Activated CD8-positive, alpha-beta memory T cell treated with anti-CD3 and anti-CD28 coated beads, Interleukin-2, amount 50 U/mL, for 1 hour (primary cell): Measurements from ENCODE around the gene SCD5.
"Not testable (repeated sequence)": the region's sequence is repeated elsewhere in the genome, so short reads cannot be mapped to it uniquely, and the experiment has no call there.

Experiments used
- DNase-seq: peaks from one replicate; pipeline ENCODE4 v3.0.0-alpha.2; 2020; ENCODE audit errors: extremely low read depth

The SCD5 gene

DNA sequence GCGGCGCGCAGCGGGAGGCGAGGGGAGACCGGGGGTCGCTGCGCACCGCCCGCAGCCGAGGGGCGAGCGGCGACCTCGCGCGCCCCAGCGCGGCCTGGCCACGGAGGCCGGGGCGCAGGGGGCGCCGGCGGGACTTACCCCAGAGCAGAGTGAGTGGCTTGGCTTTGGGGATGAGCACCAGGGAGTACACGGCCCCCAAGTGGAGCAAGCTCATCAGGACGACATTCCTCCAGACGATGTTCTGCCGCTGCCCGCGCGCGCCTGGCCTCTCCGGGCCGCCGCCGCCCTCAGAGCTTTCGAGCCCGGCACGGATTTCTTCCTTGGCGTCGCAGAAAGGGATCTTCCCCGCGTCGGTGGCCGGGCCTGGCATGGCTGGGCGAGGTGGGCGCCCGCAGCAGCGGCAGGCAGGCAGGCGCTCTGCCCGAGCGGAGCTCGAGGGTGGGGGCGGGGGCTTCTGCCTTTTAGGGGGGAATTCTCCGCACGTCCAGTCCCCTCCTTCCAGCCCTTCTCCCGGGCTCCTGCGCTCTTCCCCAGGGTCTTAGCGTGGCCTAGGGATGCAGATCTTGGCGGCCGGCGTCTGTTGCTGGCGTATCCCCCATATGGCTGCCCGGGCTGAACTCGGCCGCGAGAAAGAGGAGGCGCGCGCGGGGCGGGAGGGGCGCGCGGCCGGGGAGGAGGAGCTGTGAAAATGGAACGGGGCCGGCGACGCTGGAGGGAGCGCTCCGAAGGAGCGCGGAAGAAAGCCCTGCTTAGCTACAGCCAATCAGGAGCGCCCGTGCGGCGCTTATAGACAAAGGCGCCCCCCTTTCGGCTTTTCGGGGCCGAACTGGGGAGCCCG is at the start of gene SCD5:
Gene SCD5, minus strand, starts transcription at position 629 of the 838 bp plus-strand sequence. Its CDS starts 259 bp downstream, at position 370.
- DNase-seq: peak; percentile 17

DNA sequence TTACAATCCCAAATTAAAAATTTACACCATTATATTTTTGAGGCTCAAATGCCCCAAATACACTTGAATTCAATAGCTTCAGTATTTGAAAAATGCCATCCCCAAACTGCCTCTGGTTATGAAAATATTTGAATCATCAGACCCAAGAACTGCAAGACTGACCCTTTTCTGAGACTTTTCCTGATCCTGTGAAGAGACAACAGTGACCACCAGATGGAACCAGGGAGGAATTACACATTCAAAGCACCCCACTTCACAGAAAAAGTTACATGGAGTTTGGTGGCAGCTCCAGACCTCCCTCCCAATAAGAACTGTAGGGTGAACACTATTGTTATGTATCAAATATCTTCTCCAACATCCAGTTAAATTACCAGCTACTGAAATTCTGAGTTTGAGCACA is 44.0 kb upstream of the SCD5 start:
- no peak for DNase-seq

DNA sequence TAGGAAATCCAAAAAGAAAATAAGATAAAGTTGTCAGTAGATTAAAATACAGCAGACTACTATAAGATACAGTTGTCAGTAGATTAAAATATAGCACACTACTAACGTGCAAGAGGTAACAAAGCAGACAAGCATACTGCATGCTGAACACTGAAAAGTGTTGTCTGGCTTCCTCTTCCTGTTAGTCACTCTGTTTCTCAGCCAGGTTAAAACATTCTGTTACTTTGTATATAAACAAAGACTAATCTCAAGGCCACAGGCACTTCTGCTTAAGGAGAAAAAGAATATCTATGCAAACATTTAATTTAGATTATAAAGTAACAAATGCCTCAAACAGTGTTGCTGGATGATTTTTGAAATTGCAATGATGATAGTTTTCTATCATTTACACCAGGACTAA is 41.0 kb upstream of the SCD5 start:
- no peak for DNase-seq

DNA sequence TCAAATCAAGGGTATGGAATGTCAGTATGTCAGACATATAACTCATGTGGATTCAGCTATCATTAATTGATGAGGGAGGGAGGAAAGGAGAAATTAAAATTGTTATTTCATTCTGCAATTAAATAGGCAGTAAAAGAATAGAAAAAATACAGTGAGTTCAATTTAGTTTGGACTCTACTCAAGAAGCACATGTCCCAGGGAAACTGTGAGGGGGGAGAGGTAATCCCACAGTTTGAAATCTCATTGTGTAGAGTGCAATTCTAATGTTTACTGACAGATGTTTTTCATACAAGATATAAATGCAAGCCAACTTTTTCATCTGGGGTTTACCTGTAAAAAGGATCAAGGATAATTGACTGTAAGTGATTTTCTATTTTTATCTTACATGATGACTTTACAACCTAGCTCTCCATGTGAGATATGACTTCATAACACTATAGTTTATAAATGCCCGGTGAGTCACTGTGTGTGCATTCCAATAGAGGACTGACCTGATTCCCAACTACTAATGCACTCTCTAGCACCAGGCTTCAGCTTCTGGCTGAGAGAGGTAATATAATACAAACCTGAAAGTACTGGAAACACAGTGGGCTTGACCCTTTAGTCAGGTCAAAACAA is 35.2 kb upstream of the SCD5 start:
- no peak for DNase-seq

DNA sequence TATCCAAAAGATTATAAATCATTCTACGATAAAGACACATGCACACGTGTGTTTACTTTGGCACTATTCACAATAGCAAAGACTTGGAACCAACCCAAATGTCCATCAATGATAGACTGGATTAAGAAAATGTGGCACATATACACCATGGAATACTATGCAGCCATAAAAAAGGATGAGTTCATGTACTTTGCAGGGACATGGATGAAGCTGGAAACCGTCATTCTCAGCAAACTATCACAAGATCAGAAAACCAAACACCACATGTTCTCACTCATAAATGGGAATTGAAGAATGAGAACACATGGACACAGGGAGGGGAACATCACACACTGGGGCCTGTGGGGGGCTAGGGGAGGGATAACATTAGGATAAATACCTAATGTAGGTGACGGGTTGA is 34.5 kb upstream of the SCD5 start:
- DNase-seq: not testable (repeated sequence)

DNA sequence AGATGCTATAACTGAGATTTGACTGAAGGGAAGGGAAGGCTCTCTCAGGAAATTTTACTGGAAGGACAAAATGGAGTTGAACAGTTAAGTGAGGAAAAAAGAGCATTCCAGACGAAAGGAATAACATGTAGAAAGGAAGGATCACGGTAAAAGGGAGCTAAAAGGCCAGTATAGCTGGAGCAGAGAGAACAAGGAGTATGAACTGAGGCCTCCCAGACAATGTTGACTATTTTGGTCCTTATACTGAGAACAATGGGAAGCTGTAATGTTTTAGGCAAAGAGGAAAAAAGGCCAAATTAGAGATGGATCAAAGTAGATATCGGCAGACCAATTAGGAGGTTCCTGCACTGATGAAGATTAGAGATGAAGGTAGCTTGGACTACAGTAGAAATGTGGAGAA is 26.8 kb upstream of the SCD5 start:
- DNase-seq: no peak

DNA sequence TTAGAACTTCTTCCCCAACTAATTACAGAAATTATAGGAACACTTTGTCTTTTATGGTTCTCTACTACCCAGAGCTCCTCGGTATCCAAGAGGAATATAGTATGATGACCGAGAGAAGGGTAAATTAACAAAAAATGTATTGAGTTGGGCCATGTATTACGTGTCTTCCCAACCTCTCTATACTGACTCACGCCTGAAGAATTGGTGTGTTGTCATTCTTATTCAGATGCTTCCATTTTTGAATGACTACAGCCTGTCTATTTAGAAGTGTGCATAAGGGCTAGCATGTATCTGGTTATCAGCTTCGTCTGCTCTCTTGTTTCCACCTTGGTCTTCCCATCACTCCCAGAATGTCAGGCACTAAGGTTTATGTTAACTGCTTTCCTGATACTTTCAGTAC is 24.5 kb upstream of the SCD5 start:
- DNase-seq: no peak

DNA sequence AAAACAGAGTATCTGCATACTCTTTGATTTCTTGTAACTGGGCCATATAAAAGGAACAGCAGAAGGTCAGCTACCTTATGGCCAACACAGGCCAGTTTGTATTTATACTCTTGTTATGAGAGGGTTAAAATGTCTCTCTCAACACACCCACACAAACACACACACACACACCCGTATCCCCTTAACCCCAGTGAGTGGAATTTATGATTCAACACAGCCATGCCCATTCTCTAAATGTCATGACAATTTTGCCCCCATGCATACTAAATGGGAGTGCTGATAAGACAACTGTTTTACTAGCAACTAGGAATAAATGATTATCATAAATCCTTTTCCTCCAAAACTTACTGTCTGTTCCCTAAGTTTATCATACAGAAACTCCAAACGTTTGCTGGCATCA is 22.1 kb upstream of the SCD5 start:
- DNase-seq: no peak

DNA sequence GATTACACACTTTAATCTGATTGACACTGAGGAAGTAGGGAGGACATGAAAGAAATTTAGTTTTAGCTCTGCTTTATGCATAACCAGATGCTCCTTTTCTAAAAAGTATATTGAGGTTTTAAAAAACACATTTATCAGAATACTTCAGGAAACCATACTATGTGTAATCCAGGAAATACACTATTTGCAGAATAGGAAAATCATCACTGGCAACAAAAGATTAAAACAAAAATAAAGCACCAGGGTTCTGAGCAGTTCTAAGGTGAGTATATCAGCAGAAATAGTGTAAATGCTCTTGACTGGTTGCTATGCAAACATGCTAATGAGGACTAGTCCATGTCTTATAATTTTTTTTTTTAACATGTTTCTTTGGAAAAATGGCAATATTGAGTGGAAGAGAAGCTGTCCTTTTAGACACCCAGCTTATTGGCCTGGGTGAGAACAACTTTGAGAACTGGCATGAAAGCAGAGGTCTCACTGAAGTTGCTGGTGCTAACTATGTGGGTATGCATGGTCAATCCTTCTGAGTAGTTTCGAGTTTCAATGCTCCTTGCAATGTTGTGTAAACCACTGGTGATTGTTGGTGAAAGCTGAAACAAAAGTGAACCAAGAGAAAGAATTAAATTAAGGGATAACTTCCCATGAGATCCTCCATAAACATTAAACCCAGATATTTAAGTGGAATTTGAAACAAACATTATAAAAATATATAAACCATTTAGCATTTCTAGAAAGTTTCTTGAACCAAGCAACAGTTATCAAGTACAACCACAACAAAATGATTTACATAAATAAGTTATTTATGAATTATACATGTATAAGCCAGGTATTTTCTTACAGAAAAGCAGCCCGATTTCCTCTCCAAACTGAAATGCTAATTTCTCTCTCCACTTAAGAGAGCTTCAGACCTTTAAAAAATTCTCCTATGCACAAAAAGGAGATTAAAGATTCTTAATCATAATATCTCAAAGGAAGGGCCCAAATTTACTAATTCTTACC is 20.4 kb upstream of the SCD5 start:
- DNase-seq: no peak

DNA sequence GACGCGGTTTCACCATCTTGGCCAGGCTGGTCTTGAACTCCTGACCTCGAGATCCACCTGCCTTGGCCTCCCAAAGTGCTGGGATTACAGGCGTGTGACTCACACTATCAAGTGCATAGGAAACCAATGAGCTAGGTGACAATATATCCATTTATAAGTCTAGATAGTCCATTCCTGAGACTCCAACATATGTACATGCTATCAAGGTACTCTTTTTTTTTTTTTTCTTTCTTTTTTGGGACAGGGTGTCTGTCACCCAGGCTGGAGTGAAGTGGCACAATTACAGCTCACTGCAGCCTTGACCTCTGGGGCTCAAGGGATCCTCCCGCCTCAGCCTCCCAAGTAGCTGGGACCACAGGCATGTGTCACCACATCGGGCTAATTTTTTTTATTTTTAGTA is 18.3 kb upstream of the SCD5 start:
- not testable (repeated sequence) for DNase-seq

DNA sequence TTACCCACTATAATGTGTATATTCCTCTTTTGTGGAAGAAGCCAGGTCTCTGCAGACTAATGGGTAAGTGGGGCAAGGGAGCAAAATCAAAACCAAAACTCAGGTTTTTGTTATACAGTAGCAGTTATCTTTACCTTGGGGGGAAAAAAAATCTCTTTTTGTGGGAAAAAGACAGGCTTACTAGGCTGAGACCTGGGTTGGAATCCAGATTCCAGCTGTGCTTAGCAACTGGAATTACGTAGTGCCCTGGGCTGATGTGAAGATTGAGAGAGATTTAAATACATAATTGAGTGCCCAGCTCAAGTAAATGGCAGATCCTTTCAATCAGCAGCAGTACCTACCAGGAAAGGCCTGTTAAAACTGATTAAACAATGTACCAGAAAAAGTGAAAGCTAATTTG is 15.4 kb upstream of the SCD5 start:
- DNase-seq: no peak

DNA sequence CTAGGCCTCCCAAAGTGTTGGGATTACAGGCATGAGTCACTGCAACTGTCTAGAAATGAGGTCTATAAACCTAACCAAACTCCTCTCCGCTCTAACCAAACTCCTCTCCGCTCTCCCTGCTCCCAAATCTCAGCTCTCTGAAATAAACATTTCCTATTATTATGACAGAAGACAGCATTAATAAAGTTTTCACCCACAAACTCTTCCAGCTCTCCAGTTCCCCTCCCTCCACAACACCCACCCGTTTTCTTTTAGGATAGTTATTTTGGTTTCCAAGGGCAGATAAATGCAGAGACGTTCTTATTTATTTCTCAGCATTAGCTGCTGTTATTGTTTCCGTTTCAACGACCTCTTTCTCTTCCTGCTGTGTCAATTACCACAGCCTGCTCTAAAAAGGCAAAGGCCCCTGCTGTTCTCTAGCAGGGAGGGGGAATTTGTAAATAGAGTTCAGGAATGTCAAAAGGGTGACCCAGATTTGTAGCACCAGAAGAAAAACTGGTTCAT is 13.3 kb upstream of the SCD5 start:
- DNase-seq: no peak

DNA sequence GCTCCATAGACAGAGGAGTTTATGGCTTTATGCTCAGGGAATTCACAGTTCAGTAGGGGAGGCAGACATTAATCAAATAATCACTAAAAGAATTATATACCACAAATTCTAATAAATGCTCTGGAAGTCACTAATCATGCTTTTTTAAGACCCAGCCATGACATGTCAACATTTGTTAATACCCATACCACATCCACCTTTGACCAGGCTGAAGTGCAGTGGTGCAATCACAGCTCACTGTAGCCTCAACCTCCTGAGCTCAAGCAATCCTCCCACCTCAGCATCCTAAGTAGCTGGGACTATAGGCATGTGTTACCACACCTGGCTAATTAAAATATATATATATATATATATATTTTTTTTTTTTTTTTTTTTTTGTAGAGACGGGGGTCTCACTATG is 12.8 kb upstream of the SCD5 start:
- no peak for DNase-seq

DNA sequence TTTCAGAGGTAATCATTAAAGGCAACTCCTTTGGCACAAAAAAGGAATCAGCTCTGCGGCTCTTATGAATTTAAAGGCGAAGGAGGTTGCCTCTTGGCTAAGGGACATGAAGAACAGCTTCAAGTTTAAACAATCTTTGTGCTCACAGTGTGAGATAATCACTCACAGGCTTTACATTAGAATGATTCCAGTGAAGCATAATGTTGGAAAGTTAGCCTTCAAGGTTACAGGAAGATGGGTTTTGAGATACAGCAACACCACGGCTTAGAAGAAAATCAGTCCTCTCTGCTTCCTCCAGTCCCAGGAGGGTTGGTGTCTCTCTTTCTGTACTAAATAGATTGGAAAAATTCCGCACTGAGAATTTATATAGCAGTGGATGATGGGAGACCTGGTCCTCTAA is 11.6 kb upstream of the SCD5 start:
- DNase-seq: no peak

DNA sequence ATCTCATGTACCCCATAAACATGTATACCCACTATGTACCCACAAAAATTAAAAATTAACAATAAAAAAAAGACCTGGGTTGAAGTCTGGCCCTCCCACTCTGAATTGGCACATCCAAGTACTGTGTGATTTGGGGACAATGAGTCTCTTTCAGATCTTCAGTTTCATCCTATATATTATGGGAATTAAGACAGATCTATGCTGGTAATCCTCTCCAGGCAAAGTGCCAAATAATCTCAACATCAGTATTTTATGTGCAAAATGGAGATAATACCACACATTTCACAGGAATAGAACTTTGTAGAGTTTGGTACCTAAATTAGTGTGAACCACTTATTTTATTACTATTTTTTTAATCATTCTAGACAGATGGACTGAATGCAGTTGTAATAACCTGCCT is 11.0 kb upstream of the SCD5 start:
- DNase-seq: no peak

DNA sequence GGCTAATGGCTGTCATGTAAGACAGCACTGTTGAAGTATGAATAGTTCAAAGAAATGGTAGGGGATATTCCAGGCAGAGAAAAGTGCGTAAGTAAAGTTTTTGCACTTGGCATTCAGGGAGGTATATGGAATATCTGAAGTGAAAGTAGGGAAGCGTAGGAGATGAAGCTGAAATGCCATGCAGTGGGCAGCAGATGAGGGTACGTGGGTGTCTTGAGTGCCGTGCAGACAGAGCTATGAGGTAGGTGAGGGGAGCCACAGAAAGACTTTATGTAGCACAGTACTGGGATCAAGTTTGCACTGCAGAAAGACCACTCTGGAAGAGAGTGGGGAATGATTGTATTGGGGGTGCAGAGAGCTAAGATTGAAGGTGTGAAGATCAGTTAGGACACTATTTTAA is 5.2 kb upstream of the SCD5 start:
- DNase-seq: no peak

DNA sequence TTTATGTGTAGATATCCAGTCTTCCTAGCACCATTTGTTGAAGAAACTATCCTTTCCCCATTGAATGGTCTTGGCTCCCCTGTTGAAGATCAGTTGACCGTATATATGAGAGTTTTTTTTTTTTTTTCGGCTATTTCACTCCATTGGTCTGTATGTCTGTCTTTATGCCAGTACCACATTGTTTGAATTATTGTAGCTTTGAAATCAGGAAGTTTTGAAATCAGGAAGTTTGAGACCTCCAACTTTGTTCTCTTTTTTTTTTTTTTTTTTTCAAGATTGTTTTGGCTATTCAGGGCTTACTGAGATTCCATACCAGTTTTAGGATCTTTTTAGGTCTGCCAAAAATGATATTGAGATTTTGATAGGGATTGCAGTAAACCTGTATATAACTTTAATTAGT is 4.3 kb upstream of the SCD5 start:
- DNase-seq: no peak

DNA sequence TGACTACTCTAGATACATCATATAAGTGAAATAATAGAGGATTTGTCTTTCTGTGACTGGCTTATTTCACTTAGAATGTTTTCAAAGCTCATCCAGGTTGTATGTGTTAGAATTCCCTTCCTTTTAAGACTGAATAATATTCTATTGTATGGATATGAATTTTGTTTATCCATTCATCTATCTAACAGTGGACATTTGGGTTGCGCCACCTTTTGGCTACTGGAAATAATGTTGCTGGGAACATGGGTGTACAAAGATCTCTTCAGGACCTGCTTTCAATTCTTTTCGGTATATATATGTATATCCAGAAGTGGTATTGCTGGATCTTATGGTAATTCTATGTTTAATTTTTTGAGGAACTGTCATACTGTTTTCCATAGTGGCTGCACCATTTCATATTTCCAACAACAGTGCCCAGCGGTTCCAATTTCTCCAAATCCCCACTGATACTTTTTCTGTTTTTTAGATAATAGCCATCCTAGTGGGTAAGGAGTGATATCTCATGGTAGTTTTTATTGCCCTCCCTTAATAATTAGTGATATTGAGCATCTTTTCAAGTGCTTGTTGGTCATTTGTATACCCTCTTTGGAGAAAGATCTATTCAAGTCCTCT is 3.4 kb upstream of the SCD5 start:
- no peak for DNase-seq

DNA sequence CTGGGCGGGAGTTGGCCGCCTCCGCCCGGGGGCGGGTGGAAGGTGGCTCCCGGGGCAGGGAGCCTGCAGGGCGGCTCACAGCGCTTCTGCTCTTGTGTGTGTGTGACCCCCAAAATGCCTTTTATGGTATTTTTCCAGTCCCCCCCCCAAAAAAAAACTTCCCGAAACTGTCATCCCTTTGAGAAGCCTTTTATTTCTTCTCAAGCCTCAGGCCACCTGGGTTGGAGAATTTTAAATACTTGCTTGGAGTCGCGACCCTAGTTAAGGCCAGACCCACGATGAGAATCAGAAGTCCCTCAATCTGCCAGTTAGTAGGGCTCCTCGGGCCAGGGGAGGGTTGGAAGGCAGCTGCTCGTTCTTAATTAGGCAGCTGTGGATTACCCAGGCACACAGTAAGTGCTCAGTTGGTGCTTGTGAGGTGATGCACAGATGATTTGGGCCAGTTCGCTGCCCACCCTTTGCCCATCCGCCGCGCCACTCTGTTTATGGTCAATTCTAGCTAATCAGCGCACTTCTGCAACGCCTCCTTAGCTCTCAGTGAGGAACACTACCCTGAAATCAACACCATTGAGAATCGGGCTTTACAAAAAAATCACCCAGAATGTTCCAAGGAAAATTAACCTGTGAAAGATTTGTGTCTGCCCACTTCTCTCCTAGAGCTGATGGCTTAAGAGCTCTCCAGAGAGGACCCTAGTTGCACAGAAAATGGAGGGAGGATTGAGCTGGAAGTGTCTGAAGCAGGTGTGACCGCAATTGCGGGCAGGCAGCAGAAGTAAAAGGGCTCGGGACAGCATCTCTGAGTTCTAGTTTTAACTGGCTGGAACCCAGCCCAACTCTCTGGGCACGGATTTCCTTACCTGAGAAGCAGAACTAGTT is 648 bp upstream of the SCD5 start:
- no peak for DNase-seq

DNA sequence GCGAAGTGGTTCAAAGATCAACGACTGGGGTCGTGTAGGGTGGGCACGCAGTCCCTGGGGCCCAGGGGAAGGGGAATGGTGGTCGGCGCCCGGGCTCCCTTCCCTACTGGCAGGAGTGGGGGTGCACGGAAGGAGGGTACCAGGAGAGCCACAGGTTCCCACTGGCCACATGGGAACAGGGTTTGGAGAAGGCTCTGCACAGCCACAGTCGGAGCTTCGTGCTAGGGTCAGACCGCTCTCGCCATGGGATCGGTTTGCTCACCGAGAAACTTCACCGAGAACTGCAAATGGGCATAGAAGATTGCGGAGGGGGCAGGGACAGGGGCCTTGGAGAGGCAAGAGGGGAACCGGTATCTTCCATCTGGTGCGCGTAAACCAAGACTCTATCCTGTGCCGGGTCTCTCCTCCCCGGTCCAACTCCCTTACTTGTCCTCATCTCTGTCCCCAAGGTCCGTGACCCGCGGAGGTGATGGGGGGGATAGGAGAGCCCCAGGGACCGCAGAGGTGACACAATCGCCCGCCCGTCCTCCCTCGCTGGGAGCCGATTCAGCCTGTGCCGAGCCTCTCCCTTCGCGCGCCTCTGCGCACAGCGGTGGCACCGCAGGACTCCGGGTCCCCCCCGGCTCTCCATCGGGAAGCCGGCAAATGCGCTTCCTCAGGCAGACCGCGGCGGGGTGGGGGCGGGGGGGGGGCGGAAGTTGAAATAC is 1.0 kb downstream of the SCD5 start:
- DNase-seq: no peak
